T-helper 1 cell treated with Interleukin-12 subunit alpha and Interleukin-12 subunit beta and Interleukin-4 antibody, amounts not matched to agents 30 μg/mL and 1 μg/mL, for 36 hours (primary cell): ENCODE data around the gene SF3B2.
"Not testable (repeated sequence)": the region's sequence is repeated elsewhere in the genome, so short reads cannot be mapped to it uniquely, and the experiment has no call there.

ENCODE experiments used
- H3K27ac Mint-ChIP-seq: one replicate; pipeline ENCODE4 v1.8.0; 2021; ENCODE audit warnings: mild to moderate bottlenecking, mixed read lengths
- H3K27me3 Mint-ChIP-seq: one replicate; pipeline ENCODE4 v1.8.0; 2021; ENCODE audit warnings: low read depth, mixed read lengths
- H3K36me3 Mint-ChIP-seq: one replicate; pipeline ENCODE4 v1.8.0; 2021; ENCODE audit warnings: low read depth, mixed read lengths
- H3K4me1 Mint-ChIP-seq: one replicate; pipeline ENCODE4 v1.8.0; 2021; ENCODE audit warnings: low read depth, mixed read lengths
- H3K4me3 Mint-ChIP-seq: one replicate; pipeline ENCODE4 v1.8.0; 2021; ENCODE audit warnings: mild to moderate bottlenecking, moderate library complexity, mixed read lengths
- H3K9me3 Mint-ChIP-seq: one replicate; pipeline ENCODE4 v1.8.0; 2021; ENCODE audit warnings: mixed read lengths

SF3B2 gene

GRCh38 chr11:66087148-66087908 lies 35.2 kb downstream of the SF3B2 start:
- Mint-ChIP-seq H3K36me3 (peaks cover 1% of the 10 kb centered on the region), H3K4me3 (no peak overlapping the region), H3K27ac (no peak overlapping the region), H3K9me3 (peaks cover 4% of the 10 kb centered on the region), H3K27me3 (no peaks in the 10 kb centered on the region), H3K4me1 (peaks cover 10% of the 10 kb centered on the region)

DNA sequence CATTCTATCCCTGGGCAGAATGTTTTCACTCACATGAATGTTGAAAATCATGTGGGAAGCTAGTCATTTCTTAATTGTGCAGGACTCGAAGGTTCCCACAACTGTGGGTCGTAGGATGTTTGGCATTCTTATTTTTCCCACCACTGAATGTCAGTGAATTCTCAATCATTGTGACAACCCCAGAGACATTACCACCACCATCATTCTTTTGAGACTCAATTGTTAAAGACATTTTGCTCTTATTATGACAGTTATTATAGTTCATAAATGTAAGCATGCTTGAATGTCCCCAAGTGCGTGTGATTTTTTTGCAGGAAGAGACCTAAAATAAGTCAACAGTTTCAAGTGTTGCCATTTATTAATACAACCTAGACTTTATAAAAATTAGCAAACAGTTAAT lies 36.9 kb downstream of the SF3B2 start:
- Mint-ChIP-seq H3K27ac (no peak overlapping the region), H3K4me1 (peaks cover 2% of the 10 kb centered on the region)

DNA sequence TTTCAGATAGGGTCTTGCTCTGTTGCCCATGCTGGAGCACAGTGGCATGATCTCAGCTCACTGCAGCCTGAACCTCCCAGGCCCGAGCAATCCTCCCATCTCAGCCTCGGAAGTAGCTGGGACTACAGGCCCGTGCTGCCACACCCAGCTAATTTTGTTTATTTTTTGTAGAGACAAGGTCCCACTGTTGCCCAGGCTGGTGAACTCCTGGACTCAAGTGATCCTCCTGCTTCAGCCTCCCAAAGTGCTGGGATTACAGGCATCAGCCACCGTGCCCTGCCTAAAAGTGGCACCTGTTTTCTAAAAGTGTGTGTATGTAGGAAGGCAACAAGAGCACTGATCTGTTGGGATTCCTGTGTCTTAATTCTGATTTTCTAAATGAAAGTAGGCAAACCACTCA lies 38.1 kb downstream of the SF3B2 start:
- Mint-ChIP-seq H3K4me3 (no peak overlapping the region), H3K27ac (no peak overlapping the region), H3K4me1 (no peaks in the 10 kb centered on the region), H3K9me3 (peaks cover 4% of the 10 kb centered on the region), H3K27me3 (no peaks in the 10 kb centered on the region), H3K36me3 (peaks cover 1% of the 10 kb centered on the region)

More for the DNA sequence above, 36.9 kb downstream of the SF3B2 start:
- no peaks in the 10 kb centered on the region for H3K27me3 Mint-ChIP-seq
- H3K4me3 Mint-ChIP-seq, result no peak overlapping the region
- H3K9me3 Mint-ChIP-seq, result peaks cover 4% of the 10 kb centered on the region
- peaks cover 1% of the 10 kb centered on the region for H3K36me3 Mint-ChIP-seq

DNA sequence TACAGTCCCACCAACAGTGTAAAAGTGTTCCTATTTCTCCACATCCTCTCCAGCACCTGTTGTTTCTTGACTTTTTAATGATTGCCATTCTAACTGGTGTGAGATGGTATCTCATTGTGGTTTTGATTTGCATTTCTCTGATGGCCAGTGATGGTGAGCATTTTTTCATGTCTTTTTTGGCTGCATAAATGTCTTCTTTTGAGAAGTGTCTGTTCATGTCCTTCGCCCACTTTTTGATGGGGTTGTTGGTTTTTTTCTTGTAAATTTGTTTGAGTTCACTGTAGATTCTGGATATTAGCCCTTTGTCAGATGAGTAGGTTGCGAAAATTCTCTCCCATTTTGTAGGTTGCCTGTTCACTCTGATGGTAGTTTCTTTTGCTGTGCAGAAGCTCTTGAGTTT lies 40.0 kb downstream of the SF3B2 start:
- not testable (repeated sequence) for H3K4me3 Mint-ChIP-seq, H3K9me3 Mint-ChIP-seq, H3K4me1 Mint-ChIP-seq, H3K36me3 Mint-ChIP-seq, H3K27ac Mint-ChIP-seq, H3K27me3 Mint-ChIP-seq

GRCh38 chr11:66099746-66100145 lies 47.6 kb downstream of the SF3B2 start:
- H3K4me1 Mint-ChIP-seq, result peaks cover 34% of the 10 kb centered on the region
- not testable (repeated sequence) for H3K27me3 Mint-ChIP-seq, H3K4me3 Mint-ChIP-seq, H3K9me3 Mint-ChIP-seq, H3K36me3 Mint-ChIP-seq, H3K27ac Mint-ChIP-seq

DNA sequence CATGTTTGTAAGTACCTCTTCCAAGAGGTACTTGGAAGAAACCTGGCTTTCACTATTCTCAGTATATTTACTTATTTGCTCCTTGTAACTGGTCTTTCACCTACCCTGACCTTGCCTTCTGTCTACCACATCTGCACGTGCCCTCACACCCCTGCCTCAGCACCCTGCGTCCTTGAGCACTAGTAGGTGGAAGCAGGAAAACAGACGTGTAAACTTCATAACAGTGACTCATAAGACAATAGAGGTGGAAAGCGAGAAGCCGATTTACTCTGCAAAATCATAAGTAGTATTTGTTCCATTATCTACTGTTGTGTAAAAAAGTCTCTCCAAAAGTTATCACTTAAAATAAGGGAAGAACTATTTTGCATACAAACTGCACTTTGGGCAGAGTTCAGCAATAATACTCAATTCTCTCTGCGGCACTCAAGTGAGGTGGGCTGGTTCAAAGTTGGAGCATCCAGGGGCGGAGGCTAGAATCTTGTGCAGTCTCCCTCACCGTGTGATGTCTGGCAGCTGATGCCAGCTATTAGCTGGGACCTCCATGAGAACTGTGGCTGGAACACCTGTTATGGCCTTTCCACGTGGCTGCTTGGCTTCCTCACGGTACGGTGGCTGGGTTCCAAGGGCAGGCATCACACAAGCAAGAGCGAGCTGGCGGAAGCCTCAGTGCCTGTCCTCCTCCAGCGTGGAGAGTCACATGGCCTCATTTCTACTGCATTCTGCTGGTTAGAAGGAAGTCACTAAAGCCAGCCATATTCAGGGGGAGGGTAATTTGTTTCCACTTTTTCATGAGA lies 48.3 kb downstream of the SF3B2 start:
- H3K36me3 Mint-ChIP-seq, result peaks cover 7% of the 10 kb centered on the region
- H3K27me3 Mint-ChIP-seq, result no peaks in the 10 kb centered on the region
- H3K4me1 Mint-ChIP-seq, result peaks cover 37% of the 10 kb centered on the region
- H3K9me3 Mint-ChIP-seq, result no peaks in the 10 kb centered on the region
- H3K27ac Mint-ChIP-seq, result peak overlapping the region; percentile 91
- peak overlapping the region; percentile 62 for H3K4me3 Mint-ChIP-seq

GRCh38 chr11:66101066-66101464 lies 48.9 kb downstream of the SF3B2 start:
- H3K9me3 Mint-ChIP-seq, result no peaks in the 10 kb centered on the region
- peaks cover 40% of the 10 kb centered on the region for H3K4me1 Mint-ChIP-seq
- H3K27ac Mint-ChIP-seq, result peak overlapping the region; percentile 91
- H3K27me3 Mint-ChIP-seq, result no peaks in the 10 kb centered on the region
- H3K4me3 Mint-ChIP-seq, result peak overlapping the region; percentile 62
- H3K36me3 Mint-ChIP-seq, result peaks cover 7% of the 10 kb centered on the region

- H3K9me3 Mint-ChIP-seq, result no peaks in the 10 kb centered on the region
- H3K36me3 Mint-ChIP-seq, result peaks cover 14% of the 10 kb centered on the region
- H3K4me3 Mint-ChIP-seq, result no peak overlapping the region
- H3K4me1 Mint-ChIP-seq, result peaks cover 62% of the 10 kb centered on the region
- H3K27me3 Mint-ChIP-seq, result no peaks in the 10 kb centered on the region
- no peak overlapping the region for H3K27ac Mint-ChIP-seq
Measured at GRCh38 chr11:66104057-66104638, 52.0 kb downstream of the SF3B2 start.

DNA sequence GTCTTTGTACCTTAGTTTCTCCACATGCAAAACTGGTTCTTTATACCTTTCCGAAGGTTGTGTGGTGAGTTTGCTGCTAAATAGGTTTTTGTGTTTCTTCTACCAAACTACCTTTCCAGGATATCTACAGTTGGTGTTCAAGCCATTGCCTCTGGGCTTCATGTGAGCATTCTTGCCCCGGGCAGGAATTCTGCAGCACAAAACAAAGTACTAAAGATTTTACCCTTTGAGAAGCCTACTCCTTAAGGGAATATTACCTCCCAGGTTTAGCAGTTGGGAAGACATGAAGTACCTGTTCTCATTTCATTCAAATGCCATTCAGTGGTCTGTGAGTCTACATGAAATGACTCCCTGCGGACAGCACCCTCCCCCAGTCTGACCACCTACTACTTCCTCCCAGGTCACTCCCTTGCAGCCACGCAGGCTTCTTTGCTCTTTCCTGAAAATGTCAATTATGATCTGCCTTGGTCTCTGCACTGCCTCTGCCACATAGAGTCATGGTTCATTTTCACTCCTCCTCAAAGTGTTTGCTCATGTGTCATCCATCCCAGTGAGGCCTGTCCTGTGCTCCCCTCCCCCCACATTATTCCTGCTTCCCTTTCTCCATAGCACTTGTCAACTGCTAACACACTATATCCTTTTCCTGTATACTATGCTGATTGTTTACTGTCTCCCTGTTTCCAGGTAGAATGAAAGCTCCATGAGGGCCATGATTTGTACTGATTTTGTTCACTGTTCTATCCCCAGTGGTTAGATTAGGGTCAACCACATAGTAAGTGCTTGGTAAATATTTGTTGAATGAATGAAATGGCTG lies 54.8 kb downstream of the SF3B2 start:
- Mint-ChIP-seq H3K4me3 (peak overlapping the region; percentile 3), H3K27ac (peak overlapping the region; percentile 68), H3K27me3 (no peaks in the 10 kb centered on the region), H3K4me1 (peaks cover 55% of the 10 kb centered on the region), H3K9me3 (no peaks in the 10 kb centered on the region), H3K36me3 (peaks cover 12% of the 10 kb centered on the region)

DNA sequence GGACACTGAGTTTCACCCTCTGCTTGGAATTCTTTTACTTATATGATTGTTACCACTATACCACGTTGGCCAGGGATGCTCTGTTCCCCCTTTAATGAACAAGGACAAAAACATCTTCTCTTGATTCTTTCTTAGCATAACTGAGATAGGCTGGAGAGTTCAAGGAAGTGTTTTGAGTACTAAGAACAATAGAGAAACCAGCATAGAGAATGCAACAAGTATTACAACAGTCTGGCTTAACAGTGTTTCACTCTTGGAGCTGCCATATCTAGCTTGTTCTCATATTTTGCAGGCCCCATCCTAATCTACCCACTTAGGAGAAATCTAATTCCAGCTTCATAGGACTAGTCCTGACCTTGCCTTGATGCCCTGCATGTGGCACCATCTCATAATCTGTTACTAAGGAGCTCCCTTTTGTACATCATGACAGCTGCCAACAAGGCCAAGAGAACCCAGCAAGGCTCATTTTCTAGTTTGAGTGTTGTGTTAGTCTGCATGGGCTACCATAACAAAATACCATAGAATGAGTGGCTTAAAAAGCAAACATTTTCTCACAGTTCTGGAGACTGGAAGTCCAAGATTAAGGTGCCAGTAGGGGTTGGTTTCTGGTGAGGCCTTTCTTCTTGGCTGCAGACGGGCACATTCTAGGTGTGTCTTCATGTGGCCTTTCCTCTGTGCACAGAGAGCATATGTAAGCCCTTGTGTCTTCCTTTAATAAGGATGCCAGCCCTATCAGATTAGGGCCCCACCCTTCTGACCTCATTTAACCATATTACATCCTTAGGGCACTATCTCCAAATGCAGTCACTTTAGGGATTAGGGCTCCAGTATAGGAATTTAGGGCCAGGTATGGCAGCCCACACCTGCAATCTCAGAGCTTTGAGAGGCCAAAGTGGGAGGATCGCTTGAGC lies 55.7 kb downstream of the SF3B2 start:
- Mint-ChIP-seq H3K27ac (peak overlapping the region; percentile 68), H3K4me1 (peaks cover 63% of the 10 kb centered on the region), H3K4me3 (no peak overlapping the region), H3K9me3 (no peaks in the 10 kb centered on the region), H3K36me3 (peaks cover 11% of the 10 kb centered on the region), H3K27me3 (no peaks in the 10 kb centered on the region)

- Mint-ChIP-seq H3K4me1 (peaks cover 64% of the 10 kb centered on the region), H3K27me3 (no peaks in the 10 kb centered on the region), H3K36me3 (peaks cover 11% of the 10 kb centered on the region), H3K27ac (peak overlapping the region; percentile 4), H3K4me3 (no peak overlapping the region), H3K9me3 (no peaks in the 10 kb centered on the region)
Measured at GRCh38 chr11:66109294-66109693, 57.1 kb downstream of the SF3B2 start.

GRCh38 chr11:66111158-66111557 lies 59.0 kb downstream of the SF3B2 start:
- no peak overlapping the region for H3K27ac Mint-ChIP-seq
- no peak overlapping the region for H3K4me3 Mint-ChIP-seq
- H3K4me1 Mint-ChIP-seq, result peaks cover 67% of the 10 kb centered on the region
- H3K36me3 Mint-ChIP-seq, result peaks cover 6% of the 10 kb centered on the region
- no peaks in the 10 kb centered on the region for H3K9me3 Mint-ChIP-seq
- H3K27me3 Mint-ChIP-seq, result no peaks in the 10 kb centered on the region

GRCh38 chr11:66112041-66112491 lies 59.9 kb downstream of the SF3B2 start:
- H3K27ac Mint-ChIP-seq, result peak overlapping the region; percentile 49
- peaks cover 72% of the 10 kb centered on the region for H3K4me1 Mint-ChIP-seq
- no peak overlapping the region for H3K4me3 Mint-ChIP-seq
- no peaks in the 10 kb centered on the region for H3K9me3 Mint-ChIP-seq
- peaks cover 5% of the 10 kb centered on the region for H3K36me3 Mint-ChIP-seq
- no peaks in the 10 kb centered on the region for H3K27me3 Mint-ChIP-seq
